MM.1S (cell line): ENCODE measurements around the gene MSRB3.
"Not testable (repeated sequence)": the region's sequence is repeated elsewhere in the genome, so short reads cannot be mapped to it uniquely, and the experiment has no call there.

Experiments used
- DNase-seq: peaks from one replicate; pipeline ENCODE4 v3.0.0-alpha.2; 2015
- H2AFZ ChIP-seq: fragments of 300-600 bp; sonication (generic); 2 replicates; pipeline ENCODE4 v1.6.0; 2016; ENCODE audit warnings: antibody characterized with exemption, low read length
- H3F3A ChIP-seq: fragments of 300-600 bp; sonication (generic); 2 replicates; pipeline ENCODE4 v1.6.1; 2016; ENCODE audit warnings: mild to moderate bottlenecking, antibody characterized with exemption, low read length, moderate library complexity, mixed read lengths; ENCODE audit not compliant: insufficient read depth
- H3K27ac ChIP-seq: fragments of 300-600 bp; sonication (generic); 2 replicates; pipeline ENCODE4 v1.5.1; 2016; ENCODE audit warnings: mild to moderate bottlenecking, low read length
- H3K27me3 ChIP-seq: fragments of 300-600 bp; sonication (generic); replicated peaks from 2 replicates; pipeline ENCODE4 v1.6.0; 2016; ENCODE audit warnings: low read length; ENCODE audit not compliant: insufficient read depth
- H3K36me3 ChIP-seq: fragments of 300-600 bp; sonication (generic); replicated peaks from 2 replicates; pipeline ENCODE4 v1.6.1; 2016; ENCODE audit warnings: mild to moderate bottlenecking, low read length, mixed read lengths; ENCODE audit not compliant: insufficient read depth
- H3K4me1 ChIP-seq: fragments of 300-600 bp; sonication (generic); 2 replicates; pipeline ENCODE4 v1.6.1; 2016; ENCODE audit warnings: low read length, mixed read lengths
- H3K4me2 ChIP-seq: fragments of 300-600 bp; sonication (generic); 2 replicates; pipeline ENCODE4 v1.6.0; 2016; ENCODE audit warnings: low read depth, low read length
- H3K4me3 ChIP-seq: fragments of 300-600 bp; sonication (generic); 2 replicates; pipeline ENCODE4 v1.5.1; 2016; ENCODE audit warnings: low read length, mixed read lengths
- H3K79me2 ChIP-seq: fragments of 300-600 bp; sonication (generic); 2 replicates; pipeline ENCODE4 v1.6.1; 2016; ENCODE audit warnings: mixed run types, low read length, mixed read lengths
- H3K9ac ChIP-seq: fragments of 300-600 bp; sonication (generic); 2 replicates; pipeline ENCODE4 v1.6.1; 2016; ENCODE audit warnings: low read length, mixed read lengths
- H3K9me2 ChIP-seq: fragments of 300-600 bp; sonication (generic); replicated peaks from 2 replicates; pipeline ENCODE4 v1.6.1; 2016; ENCODE audit warnings: mild to moderate bottlenecking, low read length, mixed read lengths; ENCODE audit not compliant: insufficient read depth
- H3K9me3 ChIP-seq: fragments of 300-600 bp; sonication (generic); replicated peaks from 2 replicates; pipeline ENCODE4 v1.6.1; 2016; ENCODE audit warnings: mild to moderate bottlenecking, low read length, mixed read lengths; ENCODE audit not compliant: insufficient read depth
- H4K20me1 ChIP-seq: fragments of 300-600 bp; sonication (generic); 2 replicates; pipeline ENCODE4 v1.6.1; 2016; ENCODE audit warnings: mild to moderate bottlenecking, low read length, moderate library complexity, mixed read lengths; ENCODE audit not compliant: insufficient read depth
- EZH2 ChIP-seq: fragments of 300-600 bp; sonication (generic); optimal IDR thresholded peaks from 2 replicates; pipeline ENCODE3; 2017; ENCODE audit warnings: low read depth, mild to moderate bottlenecking, antibody characterized with exemption, low read length, mixed read lengths
- EZH2phosphoT487 ChIP-seq: fragments of 300-600 bp; sonication (generic); IDR thresholded peaks from 2 replicates; pipeline ENCODE4 v1.6.1; 2018; ENCODE audit warnings: antibody characterized with exemption, low read length
- TF ChIP-seq, protein P1 (sequence below): fragments of 300-600 bp; sonication (generic); IDR thresholded peaks from 2 replicates; pipeline ENCODE4 v1.5.1; 2016; ENCODE audit warnings: antibody characterized with exemption, low read length, mixed read lengths

MSRB3 gene

DNA sequence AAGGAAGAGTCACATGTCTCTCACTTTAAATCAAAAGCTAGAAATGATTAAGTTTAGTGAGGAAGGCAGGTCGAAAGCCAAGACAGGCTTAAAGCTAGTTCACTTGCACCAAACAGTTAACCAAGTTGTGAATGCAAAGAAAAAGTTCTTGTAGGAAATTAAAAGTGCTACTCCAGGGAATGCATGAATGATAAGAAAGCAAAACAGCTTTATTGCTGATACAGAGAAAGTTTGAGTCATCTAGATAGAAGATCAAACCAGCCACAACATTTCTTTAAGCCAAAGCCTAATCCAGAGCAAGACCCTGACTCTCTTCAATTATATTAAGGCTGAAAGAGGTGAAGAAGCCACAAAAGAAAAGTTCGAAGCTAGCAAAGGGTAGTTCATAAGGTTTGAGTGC lies 193.6 kb downstream of the MSRB3 start:
- Histone ChIP-seq H3K27me3 (no peaks in the 10 kb centered on the region), H3K4me2 (no peak overlapping the region), H3K4me1 (no peaks in the 10 kb centered on the region), H3K79me2 (no peaks in the 10 kb centered on the region), H3K9me2 (no peaks in the 10 kb centered on the region), H3K9ac (no peak overlapping the region), H3K36me3 (no peaks in the 10 kb centered on the region), H3K27ac (no peak overlapping the region), H3F3A (no peaks in the 10 kb centered on the region), H3K9me3 (no peaks in the 10 kb centered on the region), H3K4me3 (no peak overlapping the region), H2AFZ (no peak overlapping the region), H4K20me1 (no peaks in the 10 kb centered on the region)
- no peak for TF ChIP-seq EZH2
- DNase-seq = no peak

DNA sequence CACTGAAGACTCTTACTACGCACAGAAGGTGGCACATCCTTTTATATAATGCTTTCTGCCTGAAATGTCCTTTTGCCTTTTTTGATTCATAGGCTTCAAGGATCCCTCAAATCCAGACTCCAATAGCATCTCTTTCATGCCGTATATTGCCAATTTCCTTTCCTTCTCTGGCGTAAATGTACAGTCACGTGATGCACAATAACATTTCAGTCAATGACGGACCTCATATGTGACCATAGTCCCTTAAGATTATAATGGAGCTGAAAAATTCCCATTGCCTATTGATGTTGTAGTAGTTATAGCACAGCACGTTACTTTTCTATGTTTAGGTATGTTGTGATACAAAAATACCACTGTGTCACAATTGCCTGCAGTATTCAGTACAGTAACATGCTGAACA lies 196.3 kb downstream of the MSRB3 start:
- Histone ChIP-seq H3K36me3 (no peaks in the 10 kb centered on the region), H3F3A (no peaks in the 10 kb centered on the region), H3K4me1 (no peaks in the 10 kb centered on the region), H3K4me2 (no peak overlapping the region), H3K9me3 (no peaks in the 10 kb centered on the region), H3K4me3 (no peak overlapping the region), H2AFZ (no peak overlapping the region), H4K20me1 (no peaks in the 10 kb centered on the region), H3K9ac (no peak overlapping the region), H3K79me2 (no peaks in the 10 kb centered on the region), H3K27ac (no peak overlapping the region), H3K9me2 (no peaks in the 10 kb centered on the region), H3K27me3 (no peaks in the 10 kb centered on the region)
- DNase-seq = no peak
- TF ChIP-seq, protein P1, sequence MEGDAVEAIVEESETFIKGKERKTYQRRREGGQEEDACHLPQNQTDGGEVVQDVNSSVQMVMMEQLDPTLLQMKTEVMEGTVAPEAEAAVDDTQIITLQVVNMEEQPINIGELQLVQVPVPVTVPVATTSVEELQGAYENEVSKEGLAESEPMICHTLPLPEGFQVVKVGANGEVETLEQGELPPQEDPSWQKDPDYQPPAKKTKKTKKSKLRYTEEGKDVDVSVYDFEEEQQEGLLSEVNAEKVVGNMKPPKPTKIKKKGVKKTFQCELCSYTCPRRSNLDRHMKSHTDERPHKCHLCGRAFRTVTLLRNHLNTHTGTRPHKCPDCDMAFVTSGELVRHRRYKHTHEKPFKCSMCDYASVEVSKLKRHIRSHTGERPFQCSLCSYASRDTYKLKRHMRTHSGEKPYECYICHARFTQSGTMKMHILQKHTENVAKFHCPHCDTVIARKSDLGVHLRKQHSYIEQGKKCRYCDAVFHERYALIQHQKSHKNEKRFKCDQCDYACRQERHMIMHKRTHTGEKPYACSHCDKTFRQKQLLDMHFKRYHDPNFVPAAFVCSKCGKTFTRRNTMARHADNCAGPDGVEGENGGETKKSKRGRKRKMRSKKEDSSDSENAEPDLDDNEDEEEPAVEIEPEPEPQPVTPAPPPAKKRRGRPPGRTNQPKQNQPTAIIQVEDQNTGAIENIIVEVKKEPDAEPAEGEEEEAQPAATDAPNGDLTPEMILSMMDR = no peak
- TF ChIP-seq EZH2 = no peak
- TF ChIP-seq EZH2phosphoT487 = no peak

DNA sequence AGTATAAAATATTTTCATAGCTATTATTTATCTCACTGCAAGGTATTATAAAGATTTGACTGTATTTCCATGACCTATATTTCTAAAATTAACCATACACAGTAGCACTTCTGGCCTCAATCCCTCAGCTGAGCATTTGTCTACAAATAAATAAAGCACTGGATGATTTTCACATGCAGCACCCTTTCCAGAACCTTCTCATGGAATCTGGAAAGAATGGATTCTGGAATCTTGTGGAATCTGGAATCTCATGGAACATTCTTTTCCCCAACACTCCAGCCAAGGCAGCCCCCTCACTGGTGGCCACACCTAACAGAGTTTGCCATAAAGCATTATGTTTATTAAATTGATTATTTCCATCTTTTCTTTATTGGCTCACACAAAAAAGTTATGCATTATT lies 199.2 kb downstream of the MSRB3 start:
- no peak overlapping the region for H3K9ac ChIP-seq
- DNase-seq = no peak
- H2AFZ ChIP-seq = no peak overlapping the region
- H3K36me3 ChIP-seq = no peaks in the 10 kb centered on the region
- H3K27ac ChIP-seq = no peak overlapping the region
- no peaks in the 10 kb centered on the region for H3F3A ChIP-seq
- H3K9me2 ChIP-seq = no peaks in the 10 kb centered on the region
- H3K4me1 ChIP-seq = no peaks in the 10 kb centered on the region
- H3K79me2 ChIP-seq = no peaks in the 10 kb centered on the region
- H3K4me2 ChIP-seq = no peak overlapping the region
- TF ChIP-seq, protein P1 = no peak
- TF ChIP-seq EZH2phosphoT487 (no peak), EZH2 (no peak)
- H3K4me3 ChIP-seq = no peak overlapping the region
- no peaks in the 10 kb centered on the region for H3K9me3 ChIP-seq
- H3K27me3 ChIP-seq = no peaks in the 10 kb centered on the region
- no peaks in the 10 kb centered on the region for H4K20me1 ChIP-seq

DNA sequence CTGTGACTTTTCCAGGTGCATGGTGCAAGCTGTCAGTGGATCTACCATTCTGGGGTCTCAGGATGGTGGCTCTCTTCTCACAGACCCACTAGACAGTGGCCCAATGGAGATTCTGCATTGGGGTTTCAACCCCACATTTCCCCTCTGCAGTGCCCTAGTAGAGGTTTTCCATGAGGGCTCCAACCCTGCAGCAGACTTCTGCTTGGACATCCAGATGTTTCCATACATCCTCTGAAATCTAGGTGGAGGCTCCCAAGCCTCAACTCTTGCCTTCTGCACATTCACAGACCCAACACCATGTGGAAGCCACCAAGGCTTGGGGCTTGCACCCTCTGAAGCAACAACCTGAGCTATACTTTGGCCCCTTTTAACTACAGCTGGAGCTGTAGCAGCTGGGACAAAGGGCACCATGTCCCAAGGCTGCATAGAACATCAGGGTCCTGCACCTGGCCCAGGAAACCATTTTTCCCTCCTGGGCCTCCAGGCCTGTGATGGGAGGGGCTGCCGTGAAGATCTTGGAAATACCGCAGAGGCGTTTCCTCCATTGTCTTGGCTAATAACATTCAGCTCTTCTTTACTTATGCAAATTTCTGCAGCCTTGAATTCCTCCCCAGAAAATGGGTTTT lies 205.5 kb downstream of the MSRB3 start:
- not testable (repeated sequence) for H3K4me1 ChIP-seq, H3K27me3 ChIP-seq, H3K79me2 ChIP-seq, H3K9me2 ChIP-seq, H3K4me2 ChIP-seq, H2AFZ ChIP-seq, H3K4me3 ChIP-seq, H3K27ac ChIP-seq, H3K9ac ChIP-seq, DNase-seq, H3F3A ChIP-seq, H3K9me3 ChIP-seq, H4K20me1 ChIP-seq, H3K36me3 ChIP-seq
